HS-27A (cell line): Measurements from ENCODE around the gene MYL1.

Experiments used
- DNase-seq: peaks from one replicate; pipeline ENCODE4 v3.0.0-alpha.2; 2012; ENCODE audit warnings: low read depth, missing footprints

The MYL1 gene

DNA sequence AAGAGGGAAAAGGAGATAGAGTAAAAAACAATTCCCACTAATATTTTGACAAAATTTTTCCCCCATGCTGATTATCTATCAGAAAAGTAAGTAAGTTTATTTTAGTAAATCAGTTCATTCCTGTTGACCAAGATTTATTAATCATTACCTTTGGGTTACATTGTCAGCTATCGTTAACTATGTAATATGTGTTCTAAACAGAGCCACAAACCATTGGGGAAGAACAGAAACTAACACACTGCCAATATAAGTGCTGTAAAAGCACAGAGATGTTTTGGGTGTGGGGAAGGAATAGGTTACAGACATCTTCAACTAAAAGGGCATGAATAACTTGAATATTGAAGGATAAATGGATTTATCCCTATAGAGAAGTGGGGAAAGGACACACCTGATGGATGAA lies 47.3 kb downstream of the MYL1 start:
- no peak for DNase-seq

DNA sequence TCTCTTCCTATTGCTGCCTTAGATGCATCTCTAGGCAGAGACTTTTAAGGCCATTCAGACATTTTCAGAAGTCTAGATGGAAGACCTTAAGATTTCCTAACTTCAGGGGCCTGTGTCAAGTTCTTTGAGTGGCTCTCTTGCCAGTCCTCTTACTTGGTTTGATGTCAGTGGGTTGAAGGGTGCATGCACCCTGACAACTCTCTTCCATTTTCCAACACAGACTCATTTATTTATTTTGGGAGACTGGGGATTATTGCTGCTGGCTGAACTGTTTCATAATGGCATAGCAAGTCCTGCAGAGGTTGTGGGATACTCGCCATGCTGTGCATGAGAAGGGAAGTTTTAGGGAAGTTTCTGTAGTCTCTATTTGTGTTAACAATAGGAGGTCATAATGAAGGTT lies 50.7 kb downstream of the MYL1 start:
- DNase-seq = no peak

DNA sequence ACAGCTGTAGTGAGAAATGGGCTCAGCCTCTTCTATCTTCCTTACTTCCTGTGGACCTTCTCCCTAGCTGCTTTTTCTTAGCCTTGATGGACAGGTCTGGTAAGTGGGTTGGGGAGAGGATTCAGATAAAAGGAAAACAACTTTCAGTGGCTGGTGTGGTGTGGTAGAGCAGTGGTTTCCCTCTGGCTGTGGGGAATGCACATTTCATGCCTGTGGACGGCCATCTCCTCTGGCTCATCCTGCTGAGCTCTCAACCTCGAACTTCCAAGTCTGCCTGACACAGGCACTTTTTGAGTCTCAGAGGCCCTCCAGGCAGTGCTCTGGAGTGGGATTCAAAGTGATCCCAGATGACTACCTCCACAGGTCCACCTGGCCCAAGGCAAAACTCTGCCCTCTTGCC lies 51.1 kb downstream of the MYL1 start:
- no peak for DNase-seq

DNA sequence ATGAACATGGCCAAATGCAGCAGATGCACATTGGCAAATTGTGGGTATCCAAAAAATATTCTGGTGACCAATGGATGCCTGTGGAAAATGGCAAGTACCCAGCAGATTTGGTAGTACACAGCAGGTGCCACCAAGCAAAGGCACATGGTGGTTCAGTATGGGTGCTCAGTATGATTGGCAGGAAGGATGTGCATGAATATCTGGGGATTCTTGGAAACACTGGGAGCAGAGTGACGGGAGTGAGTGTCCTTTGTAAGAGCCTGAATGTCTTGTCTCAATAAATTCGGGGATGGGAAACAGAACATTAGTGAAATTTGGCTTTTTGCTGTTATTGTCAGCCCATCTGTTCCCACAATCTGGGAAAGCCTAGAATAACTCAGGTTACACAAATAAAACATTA lies 52.9 kb downstream of the MYL1 start:
- no peak for DNase-seq

DNA sequence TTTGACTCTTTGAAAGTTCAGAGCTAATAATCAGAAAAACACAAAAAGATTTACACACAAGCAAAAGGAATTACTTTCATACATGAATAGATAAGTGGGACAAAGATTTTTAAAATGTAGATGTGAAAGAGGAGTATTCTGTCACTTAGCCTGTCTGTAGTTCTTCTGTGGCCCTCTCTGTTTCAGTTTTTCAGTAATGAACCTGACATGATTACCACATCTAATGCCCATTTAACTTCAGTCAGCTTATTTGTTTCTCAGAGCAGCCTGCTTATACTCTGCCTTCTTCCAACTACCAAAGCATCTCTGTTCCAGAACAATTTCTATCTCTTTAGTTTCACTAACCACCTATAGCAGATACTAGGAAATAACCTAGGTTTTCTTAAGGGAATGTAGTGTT lies 55.3 kb downstream of the MYL1 start:
- DNase-seq = no peak

DNA sequence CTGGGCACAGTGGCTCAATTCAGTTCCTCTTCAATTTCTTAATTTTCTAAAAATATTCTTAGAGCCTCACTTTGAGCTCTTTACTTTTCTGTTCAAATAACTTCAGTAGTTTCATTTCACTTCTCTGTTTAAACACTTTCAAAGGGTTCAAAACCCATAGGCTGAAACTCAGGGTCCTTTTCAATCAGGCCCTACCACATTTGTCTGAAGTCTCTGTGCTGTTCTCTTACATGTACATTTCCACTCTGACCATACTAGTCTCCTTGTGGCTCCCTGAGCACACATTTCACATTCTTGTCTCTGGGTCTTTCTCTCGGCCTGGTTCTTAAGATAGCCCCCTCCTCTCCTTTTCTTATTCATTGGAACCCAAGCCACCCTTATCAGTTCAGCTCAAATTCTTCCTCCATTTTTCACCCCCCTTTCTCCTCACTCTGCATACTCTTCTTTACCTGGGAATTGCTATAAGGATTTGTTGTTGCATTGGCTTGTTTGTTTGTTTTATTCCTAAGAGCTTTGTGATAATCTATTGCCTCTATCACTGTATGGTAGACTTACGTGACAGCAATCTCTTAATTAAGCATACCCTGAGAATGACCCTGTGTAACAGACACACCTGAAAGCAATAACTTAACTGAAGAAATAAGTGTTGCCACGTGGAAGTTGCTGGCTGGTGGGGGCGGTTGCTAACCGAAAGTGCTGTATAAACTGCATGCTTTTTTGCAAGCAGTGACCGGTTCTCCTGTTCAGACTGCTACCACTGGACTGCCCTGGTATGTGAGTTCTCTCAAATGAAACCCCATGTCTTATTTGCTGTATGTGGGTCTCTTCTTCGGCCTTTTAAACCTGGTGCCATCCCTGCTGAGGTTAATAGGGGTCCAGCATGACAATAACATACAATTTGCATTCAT lies 62.0 kb downstream of the MYL1 start:
- no peak for DNase-seq

DNA sequence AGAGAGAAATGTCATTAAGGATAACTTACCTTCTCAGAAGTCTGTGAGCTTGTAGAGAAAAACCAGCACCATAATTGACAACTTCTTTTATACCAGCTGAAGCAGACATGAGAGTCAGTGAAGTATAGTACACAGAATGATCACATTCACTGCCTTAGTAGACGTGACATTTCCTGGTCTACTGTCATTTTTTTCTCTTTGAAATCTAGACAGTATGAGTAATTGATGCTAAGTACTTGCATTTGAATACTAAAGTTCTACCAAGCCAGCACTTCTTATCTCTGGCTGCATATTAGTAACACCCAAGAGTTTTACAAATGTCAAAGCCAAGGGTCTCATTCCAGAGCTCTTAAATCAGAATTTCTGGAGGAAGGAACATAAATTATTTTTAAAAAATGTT lies 64.4 kb downstream of the MYL1 start:
- no peak for DNase-seq
